ENCODE data around the gene ZFY.

DNA sequence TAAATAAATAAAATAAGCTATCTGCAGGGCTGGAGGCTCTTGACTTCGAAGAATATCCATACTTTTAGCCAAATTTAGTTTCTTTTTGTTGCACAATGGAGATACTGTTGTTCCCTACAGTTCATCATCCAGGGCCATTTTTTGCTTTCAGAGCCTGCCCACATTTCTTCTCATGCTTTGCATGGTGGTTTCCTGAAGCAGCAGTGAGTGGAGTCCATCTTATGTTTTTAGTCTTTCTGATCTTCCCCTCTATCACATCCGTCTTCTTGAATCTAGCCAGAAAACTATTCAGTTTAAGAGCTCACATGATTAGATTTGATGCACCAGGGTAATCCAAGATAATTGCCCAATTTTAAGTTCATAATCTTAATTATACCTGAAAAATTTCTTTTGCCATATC, 19.6 kb downstream of the ZFY start:
- no peak for TF ChIP-seq POLR2A (IDR thresholded peaks at IDR 0.05)
- TF ChIP-seq, protein P1, sequence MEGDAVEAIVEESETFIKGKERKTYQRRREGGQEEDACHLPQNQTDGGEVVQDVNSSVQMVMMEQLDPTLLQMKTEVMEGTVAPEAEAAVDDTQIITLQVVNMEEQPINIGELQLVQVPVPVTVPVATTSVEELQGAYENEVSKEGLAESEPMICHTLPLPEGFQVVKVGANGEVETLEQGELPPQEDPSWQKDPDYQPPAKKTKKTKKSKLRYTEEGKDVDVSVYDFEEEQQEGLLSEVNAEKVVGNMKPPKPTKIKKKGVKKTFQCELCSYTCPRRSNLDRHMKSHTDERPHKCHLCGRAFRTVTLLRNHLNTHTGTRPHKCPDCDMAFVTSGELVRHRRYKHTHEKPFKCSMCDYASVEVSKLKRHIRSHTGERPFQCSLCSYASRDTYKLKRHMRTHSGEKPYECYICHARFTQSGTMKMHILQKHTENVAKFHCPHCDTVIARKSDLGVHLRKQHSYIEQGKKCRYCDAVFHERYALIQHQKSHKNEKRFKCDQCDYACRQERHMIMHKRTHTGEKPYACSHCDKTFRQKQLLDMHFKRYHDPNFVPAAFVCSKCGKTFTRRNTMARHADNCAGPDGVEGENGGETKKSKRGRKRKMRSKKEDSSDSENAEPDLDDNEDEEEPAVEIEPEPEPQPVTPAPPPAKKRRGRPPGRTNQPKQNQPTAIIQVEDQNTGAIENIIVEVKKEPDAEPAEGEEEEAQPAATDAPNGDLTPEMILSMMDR (IDR thresholded peaks at IDR 0.05), result no peak

Data from right lobe of liver (tissue), 4 donors.